ENCODE measurements around the gene BMPR1B.

Gene BMPR1B

DNA sequence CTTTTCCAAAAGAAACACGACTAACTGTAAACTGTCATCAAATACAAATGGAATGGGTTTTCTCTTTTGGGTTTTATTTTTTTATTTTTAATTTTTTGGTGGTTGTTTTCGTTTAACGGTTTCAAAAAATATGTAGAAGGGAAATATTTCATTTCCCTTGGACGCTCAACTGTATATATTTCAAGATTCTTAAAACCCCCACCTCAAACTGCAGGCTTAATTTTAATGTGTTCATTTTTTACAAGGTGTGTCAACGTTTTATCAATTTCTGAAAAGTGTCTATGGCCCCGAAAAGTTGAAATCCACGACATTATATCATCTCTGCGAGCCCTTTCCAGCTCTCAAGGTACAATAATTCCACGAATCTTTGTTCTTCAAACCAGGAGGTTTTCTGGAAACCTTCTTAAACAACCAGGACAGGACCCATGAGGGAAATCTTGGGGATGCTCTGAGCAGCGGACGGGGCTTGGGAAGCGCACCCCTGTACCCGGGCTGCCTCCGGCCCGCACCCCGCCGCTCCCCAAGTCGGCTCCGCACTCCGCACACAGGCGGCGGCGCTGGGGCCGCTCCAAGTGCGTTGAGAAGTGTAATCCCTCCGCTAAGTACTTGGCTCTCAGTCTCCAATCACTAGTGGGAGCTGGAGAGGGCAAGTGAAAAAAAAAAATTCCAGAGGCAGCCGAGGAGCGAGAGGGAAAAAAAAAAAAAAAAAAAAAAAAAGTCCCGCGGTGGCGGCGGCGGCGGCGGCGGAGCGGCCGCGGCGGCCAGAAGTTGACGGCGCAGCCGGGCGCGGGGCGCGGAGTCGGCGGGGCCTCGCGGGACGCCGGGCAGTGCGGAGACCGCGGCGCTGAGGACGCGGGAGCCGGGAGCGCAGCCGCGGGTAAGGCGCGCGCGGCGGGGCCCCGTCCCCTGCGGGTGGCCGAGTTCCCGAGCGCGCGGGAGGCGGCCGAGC is at the start of gene BMPR1B:
Gene BMPR1B (plus strand): TSS at position 764 of the 949 bp plus-strand sequence. CDS start 346,470 bp downstream, outside the sequence.
- DNase-seq (ENCODE audit: low spot score) = peak; percentile 29
- TF ChIP-seq, protein P1, sequence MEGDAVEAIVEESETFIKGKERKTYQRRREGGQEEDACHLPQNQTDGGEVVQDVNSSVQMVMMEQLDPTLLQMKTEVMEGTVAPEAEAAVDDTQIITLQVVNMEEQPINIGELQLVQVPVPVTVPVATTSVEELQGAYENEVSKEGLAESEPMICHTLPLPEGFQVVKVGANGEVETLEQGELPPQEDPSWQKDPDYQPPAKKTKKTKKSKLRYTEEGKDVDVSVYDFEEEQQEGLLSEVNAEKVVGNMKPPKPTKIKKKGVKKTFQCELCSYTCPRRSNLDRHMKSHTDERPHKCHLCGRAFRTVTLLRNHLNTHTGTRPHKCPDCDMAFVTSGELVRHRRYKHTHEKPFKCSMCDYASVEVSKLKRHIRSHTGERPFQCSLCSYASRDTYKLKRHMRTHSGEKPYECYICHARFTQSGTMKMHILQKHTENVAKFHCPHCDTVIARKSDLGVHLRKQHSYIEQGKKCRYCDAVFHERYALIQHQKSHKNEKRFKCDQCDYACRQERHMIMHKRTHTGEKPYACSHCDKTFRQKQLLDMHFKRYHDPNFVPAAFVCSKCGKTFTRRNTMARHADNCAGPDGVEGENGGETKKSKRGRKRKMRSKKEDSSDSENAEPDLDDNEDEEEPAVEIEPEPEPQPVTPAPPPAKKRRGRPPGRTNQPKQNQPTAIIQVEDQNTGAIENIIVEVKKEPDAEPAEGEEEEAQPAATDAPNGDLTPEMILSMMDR (IDR thresholded peaks at IDR 0.05; ENCODE audit: extremely low read depth, missing control alignments) = no peak

DNA sequence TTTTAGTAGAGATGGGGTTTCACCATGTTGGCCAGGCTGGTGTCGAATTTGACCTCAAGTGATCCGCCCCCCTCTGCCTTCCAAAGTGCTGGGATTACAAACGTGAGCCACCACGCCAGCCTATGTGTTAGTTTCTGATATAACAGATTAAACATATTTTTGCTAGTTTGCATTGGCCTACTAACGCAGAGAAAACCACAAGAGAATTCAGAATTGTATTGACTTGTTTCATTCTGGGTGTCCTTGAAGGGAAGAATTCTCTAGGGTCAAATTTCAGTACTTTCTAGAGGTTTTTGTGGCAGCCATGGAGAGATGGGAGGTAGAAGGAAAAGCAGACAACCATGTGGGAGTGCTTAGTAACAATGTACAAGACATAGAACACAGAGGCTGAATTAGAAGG is 46.1 kb upstream of the BMPR1B start:
- no peak for DNase-seq (ENCODE audit: low spot score)
- TF ChIP-seq, protein P1 (IDR thresholded peaks at IDR 0.05; ENCODE audit: extremely low read depth, missing control alignments) = no peak

DNA sequence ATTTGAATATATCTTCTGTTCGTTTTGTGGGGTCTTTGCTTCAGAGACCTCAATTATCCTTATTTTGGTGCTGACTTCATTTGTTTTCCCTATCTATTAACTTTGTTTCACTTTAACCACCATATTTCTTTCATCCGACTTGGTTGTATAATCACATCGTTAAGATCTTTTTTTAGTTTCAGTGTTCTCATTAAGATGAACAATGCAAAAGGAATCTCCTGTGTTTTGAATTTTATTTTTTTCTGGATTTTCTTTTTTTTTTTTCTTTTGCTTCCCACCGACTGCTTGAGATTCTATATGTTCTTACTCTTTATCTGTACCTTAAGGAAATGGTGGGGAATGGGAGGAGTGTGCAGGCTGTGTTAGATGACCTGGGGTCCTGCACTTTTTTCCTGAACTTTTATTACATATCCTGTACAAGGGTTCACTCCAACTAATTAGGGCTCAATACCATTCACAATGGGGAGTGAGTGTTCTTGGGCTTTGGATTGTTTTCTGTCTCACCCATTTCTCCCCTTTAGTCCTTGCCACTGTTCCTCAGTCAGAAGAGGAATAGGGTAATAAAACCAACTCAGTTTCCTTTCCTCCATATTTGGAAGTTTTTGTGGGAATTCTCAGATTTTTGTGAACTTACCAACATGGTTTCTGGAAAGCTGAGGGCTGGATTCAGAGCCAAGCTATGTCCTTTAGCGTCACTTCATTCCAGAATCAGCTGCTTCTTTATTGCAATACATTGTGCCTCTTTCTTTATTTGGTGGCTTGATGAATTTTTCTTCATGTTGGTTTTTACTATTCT is 43.2 kb upstream of the BMPR1B start:
- TF ChIP-seq, protein P1 (IDR thresholded peaks at IDR 0.05; ENCODE audit: extremely low read depth, missing control alignments) = no peak

DNA sequence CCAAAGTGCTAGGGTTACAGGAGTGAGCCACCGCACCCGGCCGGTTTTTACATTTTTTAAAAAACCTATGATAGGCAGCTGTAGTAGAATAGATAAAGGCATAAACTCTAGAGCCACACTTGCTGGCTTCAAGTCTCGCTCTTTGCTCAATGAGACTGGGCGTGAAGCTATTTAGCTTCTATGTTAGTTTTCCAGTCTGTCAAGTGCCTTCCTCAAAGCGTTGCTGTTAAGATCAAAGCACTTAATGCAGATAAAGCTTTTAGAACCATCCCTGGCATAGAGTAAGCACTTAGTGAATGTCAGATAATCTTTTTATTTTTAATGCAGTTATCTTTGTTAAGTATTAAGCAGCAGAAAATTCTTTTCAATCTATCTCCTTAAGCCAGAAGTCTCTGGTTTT is 42.0 kb upstream of the BMPR1B start:
- no peak for DNase-seq (ENCODE audit: low spot score)

More for the DNA sequence above, 43.2 kb upstream of the BMPR1B start:
- no peak for DNase-seq (ENCODE audit: low spot score)

DNA sequence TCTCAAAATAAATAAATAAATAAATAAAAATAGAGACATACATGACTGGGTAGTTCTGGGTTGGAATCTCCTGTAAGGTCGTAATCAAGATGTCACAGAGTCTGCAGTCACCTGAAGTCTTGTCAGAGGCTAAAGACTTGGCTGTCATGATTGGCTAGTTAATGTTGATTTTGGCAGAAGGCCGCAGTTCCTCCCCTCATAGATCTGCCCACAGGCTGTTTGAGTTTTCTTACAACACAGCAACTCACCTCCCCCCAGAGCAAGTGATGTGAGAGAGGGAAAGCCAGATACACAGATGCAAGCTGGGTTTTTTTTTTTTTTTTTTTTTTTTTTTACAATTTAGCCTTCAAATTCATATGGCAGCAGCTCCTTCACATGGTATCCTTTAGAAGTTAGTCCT is 36.4 kb upstream of the BMPR1B start:
- no peak for DNase-seq (ENCODE audit: low spot score)
- TF ChIP-seq, protein P1 (IDR thresholded peaks at IDR 0.05; ENCODE audit: extremely low read depth, missing control alignments) = no peak

More for the DNA sequence above, 42.0 kb upstream of the BMPR1B start:
- TF ChIP-seq, protein P1 (IDR thresholded peaks at IDR 0.05; ENCODE audit: extremely low read depth, missing control alignments) = no peak

DNA sequence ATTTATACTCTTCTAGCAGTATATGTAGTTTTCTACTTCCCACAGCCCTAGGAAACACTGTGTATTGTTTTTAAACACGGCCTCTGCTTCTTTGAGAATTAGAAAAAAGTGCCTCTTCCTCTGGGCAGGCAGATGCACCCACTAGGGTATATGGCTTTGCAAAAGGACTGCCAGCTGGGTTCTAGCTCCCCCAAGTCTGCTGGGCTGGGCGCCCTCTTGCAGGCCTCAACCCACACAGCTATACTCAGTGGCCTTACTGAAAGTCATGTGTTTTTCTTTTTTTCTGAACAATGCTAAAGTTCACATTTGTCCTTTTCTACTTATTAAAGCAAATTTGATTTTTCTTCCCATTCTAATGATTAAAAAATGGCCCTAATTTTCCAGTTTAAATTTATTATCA is 35.5 kb upstream of the BMPR1B start:
- no peak for DNase-seq (ENCODE audit: low spot score)
- TF ChIP-seq, protein P1 (IDR thresholded peaks at IDR 0.05; ENCODE audit: extremely low read depth, missing control alignments) = no peak

DNA sequence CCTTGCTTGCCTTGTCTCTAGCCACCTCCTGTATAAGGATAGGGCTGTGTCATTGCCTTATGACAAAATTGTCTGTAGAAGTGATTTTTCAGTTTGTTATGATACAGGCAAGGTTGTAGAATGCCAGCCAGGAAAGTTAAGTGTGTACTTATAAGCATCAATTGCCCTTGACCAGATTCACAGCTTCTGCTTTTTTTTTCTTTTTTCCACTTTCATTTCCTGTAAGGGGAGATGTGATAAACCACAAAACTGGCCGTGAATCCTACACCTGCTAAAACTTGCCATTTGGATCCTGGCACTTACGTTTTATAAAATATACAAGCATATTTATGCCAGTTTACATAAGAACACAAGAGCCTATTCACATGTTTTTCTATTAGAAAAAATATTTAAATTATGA is 35.0 kb upstream of the BMPR1B start:
- TF ChIP-seq, protein P1 (IDR thresholded peaks at IDR 0.05; ENCODE audit: extremely low read depth, missing control alignments) = no peak
- no peak for DNase-seq (ENCODE audit: low spot score)
